ENCODE measurements around the gene GULP1. TPM values are rescaled to one million over a fixed set of nuclear protein-coding genes. Genes with fewer than 3 reads are reported as not detected.
"Not testable (repeated sequence)": the region's sequence is repeated elsewhere in the genome, so short reads cannot be mapped to it uniquely, and the experiment has no call there.

GULP1 gene
- total RNA-seq, 4 donors from 2014 or later, result 43.3 to 64.8 (median 50.3) TPM

- 25 to 28% methylated on average over 2 of the region's 2 CpGs for WGBS, 2 donors (ENCODE audit: low coverage in 1 of 2)
- Histone ChIP-seq H3K4me1 (no peaks in the 10 kb centered on the region), H3K4me3 (no peak overlapping the region), H3K27me3 (no peaks in the 10 kb centered on the region), H3K9me3 (no peaks in the 10 kb centered on the region), H3K27ac (no peak overlapping the region), H3K36me3 (no peaks in the 10 kb centered on the region)
- ATAC-seq, result no peak
- TF ChIP-seq POLR2AphosphoS5 (IDR thresholded peaks at IDR 0.05), result no peak
- no peak for TF ChIP-seq POLR2A (IDR thresholded peaks at IDR 0.05)
- TF ChIP-seq EP300 (IDR thresholded peaks at IDR 0.05), result no peak
- TF ChIP-seq CTCF (IDR thresholded peaks at IDR 0.05), result no peak
Measured at GRCh38 chr2:188279093-188279445, 12.6 kb upstream of the GULP1 start.

- ATAC-seq, result no peak
- Histone ChIP-seq H3K36me3 (no peaks in the 10 kb centered on the region), H3K27me3 (no peaks in the 10 kb centered on the region), H3K9me3 (no peaks in the 10 kb centered on the region), H3K27ac (no peak overlapping the region), H3K4me3 (no peak overlapping the region), H3K4me1 (no peaks in the 10 kb centered on the region)
- TF ChIP-seq POLR2AphosphoS5 (IDR thresholded peaks at IDR 0.05) (no peak), EP300 (IDR thresholded peaks at IDR 0.05) (no peak), CTCF (IDR thresholded peaks at IDR 0.05) (no peak), POLR2A (IDR thresholded peaks at IDR 0.05) (no peak)
- 41 to 55% methylated on average over 2 of the region's 2 CpGs for WGBS, 2 donors (ENCODE audit: low coverage in 1 of 2)
Measured at GRCh38 chr2:188280811-188281222, 10.9 kb upstream of the GULP1 start.

GRCh38 chr2:188282907-188283306 lies 8.8 kb upstream of the GULP1 start:
- Histone ChIP-seq H3K27me3 (no peaks in the 10 kb centered on the region), H3K36me3 (no peaks in the 10 kb centered on the region), H3K4me3 (no peak overlapping the region), H3K9me3 (no peaks in the 10 kb centered on the region), H3K4me1 (no peaks in the 10 kb centered on the region), H3K27ac (no peak overlapping the region)
- TF ChIP-seq EP300 (IDR thresholded peaks at IDR 0.05) (no peak), POLR2A (IDR thresholded peaks at IDR 0.05) (no peak), POLR2AphosphoS5 (IDR thresholded peaks at IDR 0.05) (no peak), CTCF (IDR thresholded peaks at IDR 0.05) (no peak)
- no peak for ATAC-seq

GRCh38 chr2:188284251-188284650 lies 7.4 kb upstream of the GULP1 start:
- not testable (repeated sequence) for H3K27me3 ChIP-seq, H3K9me3 ChIP-seq, H3K36me3 ChIP-seq, H3K4me1 ChIP-seq, ATAC-seq, H3K4me3 ChIP-seq, H3K27ac ChIP-seq
- 85 to 100% methylated on average over 3 of the region's 3 CpGs for WGBS, 2 donors (ENCODE audit: low coverage in 1 of 2)

- Histone ChIP-seq H3K4me1 (no peaks in the 10 kb centered on the region), H3K27ac (no peak overlapping the region), H3K27me3 (no peaks in the 10 kb centered on the region), H3K9me3 (no peaks in the 10 kb centered on the region), H3K4me3 (no peak overlapping the region), H3K36me3 (no peaks in the 10 kb centered on the region)
- TF ChIP-seq EP300 (IDR thresholded peaks at IDR 0.05), result no peak
- no peak for TF ChIP-seq POLR2AphosphoS5 (IDR thresholded peaks at IDR 0.05)
- no peak for TF ChIP-seq CTCF (IDR thresholded peaks at IDR 0.05)
- TF ChIP-seq POLR2A (IDR thresholded peaks at IDR 0.05), result no peak
- no peak for ATAC-seq
- 70 to 78% methylated on average over 5 of the region's 5 CpGs for WGBS, 2 donors (ENCODE audit: low coverage in 1 of 2)
Measured at GRCh38 chr2:188285049-188285448, 6.6 kb upstream of the GULP1 start.

GRCh38 chr2:188285774-188286173 lies 5.9 kb upstream of the GULP1 start:
- no peak overlapping the region for H3K4me3 ChIP-seq
- peaks cover 0 to 6% (median 5%) of the 10 kb centered on the region in 3 donors for H3K4me1 ChIP-seq
- no peaks in the 10 kb centered on the region for H3K9me3 ChIP-seq
- H3K27ac ChIP-seq, result no peak overlapping the region
- 74 to 100% methylated on average over 1 to 2 of the region's 2 CpGs for WGBS, 2 donors (ENCODE audit: low coverage in 1 of 2)
- no peak for ATAC-seq
- no peak for TF ChIP-seq POLR2AphosphoS5 (IDR thresholded peaks at IDR 0.05)
- TF ChIP-seq CTCF (IDR thresholded peaks at IDR 0.05), result no peak
- TF ChIP-seq EP300 (IDR thresholded peaks at IDR 0.05), result no peak
- no peak for TF ChIP-seq POLR2A (IDR thresholded peaks at IDR 0.05)
- no peaks in the 10 kb centered on the region for H3K36me3 ChIP-seq
- no peaks in the 10 kb centered on the region for H3K27me3 ChIP-seq
